HEK293 (cell line): Measurements from ENCODE around the gene RTRAF.

ENCODE experiments used
- CTCF ChIA-PET: fragments of 350-600 bp; formaldehyde crosslinking; extraction: SDS; loops from one replicate; lab custom pipeline; 2021; ENCODE audit warnings: antibody characterized with exemption; lab: Yijun Ruan, JAX
- POLR2A ChIA-PET: fragments of 300-600 bp; formaldehyde crosslinking; extraction: SDS; loops from one replicate; lab custom pipeline; 2020; ENCODE audit warnings: antibody characterized with exemption, inconsistent platforms; lab: Yijun Ruan, JAX
- H3K27ac ChIP-seq: fragments of 200-500 bp; sonication (Bioruptor generic); 2 replicates; pipeline ENCODE4 v1.5.1; 2014; ENCODE audit warnings: low read depth, low read length, control low read depth, inconsistent platforms; ENCODE audit errors: extremely low read depth
- H3K36me3 ChIP-seq, 2 experiments: fragments of 200-500 bp in 1 of 2; sonication (Bioruptor generic) in 1 of 2; 1 replicate in 1 of 2; 2 replicates in 1 of 2; pipeline ENCODE4 v1.5.1; 2014 to 2017; ENCODE audit warnings: inconsistent platforms in 2 of 2, low read length in 2 of 2; ENCODE audit not compliant: control insufficient read depth in 2 of 2, insufficient read depth in 1 of 2
- H3K4me1 ChIP-seq: fragments of 200-500 bp; sonication (Bioruptor generic); 2 replicates; pipeline ENCODE4 v1.5.1; 2014; ENCODE audit warnings: mild to moderate bottlenecking, low read length, inconsistent platforms; ENCODE audit not compliant: control insufficient read depth, insufficient read depth
- H3K4me3 ChIP-seq: 2 replicates; pipeline ENCODE4 v1.5.1; 2011; ENCODE audit warnings: low read depth, mild to moderate bottlenecking, control low read depth, low read length, moderate library complexity
- H3K9me3 ChIP-seq: fragments of 200-500 bp; sonication (Bioruptor generic); 2 replicates; pipeline ENCODE4 v1.5.1; 2014; ENCODE audit warnings: low read depth, low read length, inconsistent platforms; ENCODE audit not compliant: control insufficient read depth, insufficient read depth
- BCL6B ChIP-seq: fragments of 450-650 bp; formaldehyde crosslinking; IDR thresholded peaks from 2 replicates; pipeline ENCODE4 v1.5.1; 2017; ENCODE audit warnings: missing biosample characterization, missing genetic modification characterization
- EGR2 ChIP-seq: fragments of 450-650 bp; formaldehyde crosslinking; IDR thresholded peaks from 2 replicates; pipeline ENCODE4 v1.5.1; 2016; ENCODE audit warnings: low read depth, missing biosample characterization, missing genetic modification characterization
- GLIS1 ChIP-seq: fragments of 450-650 bp; formaldehyde crosslinking; IDR thresholded peaks from 2 replicates; pipeline ENCODE4 v1.5.1; 2016; ENCODE audit warnings: missing biosample characterization, missing genetic modification characterization
- HOXA7 ChIP-seq: sonication (generic); formaldehyde crosslinking; IDR thresholded peaks from 2 replicates; pipeline ENCODE4 v1.8.1; 2022; ENCODE audit warnings: missing genetic modification reagents, borderline replicate concordance
- REST ChIP-seq: fragments of 450-650 bp; formaldehyde crosslinking; IDR thresholded peaks from 2 replicates; pipeline ENCODE4 v1.5.1; 2016; ENCODE audit warnings: missing biosample characterization, missing genetic modification characterization
- SP3 ChIP-seq: fragments of 450-650 bp; formaldehyde crosslinking; IDR thresholded peaks from 2 replicates; pipeline ENCODE4 v1.5.1; 2016; ENCODE audit warnings: missing biosample characterization, missing genetic modification characterization
- SP7 ChIP-seq: fragments of 450-650 bp; formaldehyde crosslinking; IDR thresholded peaks from 2 replicates; pipeline ENCODE4 v1.5.1; 2016; ENCODE audit warnings: missing biosample characterization, missing genetic modification characterization
- YY1 ChIP-seq: fragments of 450-650 bp; formaldehyde crosslinking; IDR thresholded peaks from 2 replicates; pipeline ENCODE4 v1.5.1; 2018; ENCODE audit warnings: missing biosample characterization, missing genetic modification characterization
- ZNF112 ChIP-seq: fragments of 450-650 bp; formaldehyde crosslinking; IDR thresholded peaks from 2 replicates; pipeline ENCODE4 v1.5.0; 2017; ENCODE audit warnings: missing biosample characterization, missing genetic modification characterization
- ZNF114 ChIP-seq: fragments of 450-650 bp; formaldehyde crosslinking; IDR thresholded peaks from 2 replicates; pipeline ENCODE4 v1.5.0; 2017; ENCODE audit warnings: missing biosample characterization, missing genetic modification characterization
- ZNF23 ChIP-seq: fragments of 450-650 bp; formaldehyde crosslinking; IDR thresholded peaks from 2 replicates; pipeline ENCODE4 v1.5.1; 2016; ENCODE audit warnings: missing biosample characterization, missing genetic modification characterization, borderline replicate concordance
- ZNF280D ChIP-seq: fragments of 450-650 bp; formaldehyde crosslinking; IDR thresholded peaks from 2 replicates; pipeline ENCODE4 v1.5.1; 2016; ENCODE audit warnings: missing biosample characterization, missing genetic modification characterization
- ZNF473 ChIP-seq: fragments of 450-650 bp; formaldehyde crosslinking; IDR thresholded peaks from 2 replicates; pipeline ENCODE4 v1.5.1; 2017; ENCODE audit warnings: missing biosample characterization, missing genetic modification characterization
- ZNF639 ChIP-seq: fragments of 450-650 bp; formaldehyde crosslinking; IDR thresholded peaks from 2 replicates; pipeline ENCODE4 v1.5.1; 2016; ENCODE audit warnings: missing biosample characterization, missing genetic modification characterization
- ZNF704 ChIP-seq: fragments of 450-650 bp; formaldehyde crosslinking; IDR thresholded peaks from 2 replicates; pipeline ENCODE4 v1.5.1; 2016; ENCODE audit warnings: missing biosample characterization, missing genetic modification characterization
- ZNF776 ChIP-seq: fragments of 450-650 bp; formaldehyde crosslinking; IDR thresholded peaks from 2 replicates; pipeline ENCODE4 v1.5.0; 2017; ENCODE audit warnings: missing biosample characterization, missing genetic modification characterization, borderline replicate concordance
- ZNF843 ChIP-seq: fragments of 450-650 bp; formaldehyde crosslinking; IDR thresholded peaks from 2 replicates; pipeline ENCODE4 v1.5.1; 2016; ENCODE audit warnings: missing biosample characterization, missing genetic modification characterization
- TF ChIP-seq, protein P1 (sequence below): fragments of 450-650 bp; formaldehyde crosslinking; IDR thresholded peaks from 2 replicates; pipeline ENCODE4 v1.5.1; 2017; ENCODE audit warnings: missing biosample characterization, missing genetic modification characterization

RTRAF gene

DNA sequence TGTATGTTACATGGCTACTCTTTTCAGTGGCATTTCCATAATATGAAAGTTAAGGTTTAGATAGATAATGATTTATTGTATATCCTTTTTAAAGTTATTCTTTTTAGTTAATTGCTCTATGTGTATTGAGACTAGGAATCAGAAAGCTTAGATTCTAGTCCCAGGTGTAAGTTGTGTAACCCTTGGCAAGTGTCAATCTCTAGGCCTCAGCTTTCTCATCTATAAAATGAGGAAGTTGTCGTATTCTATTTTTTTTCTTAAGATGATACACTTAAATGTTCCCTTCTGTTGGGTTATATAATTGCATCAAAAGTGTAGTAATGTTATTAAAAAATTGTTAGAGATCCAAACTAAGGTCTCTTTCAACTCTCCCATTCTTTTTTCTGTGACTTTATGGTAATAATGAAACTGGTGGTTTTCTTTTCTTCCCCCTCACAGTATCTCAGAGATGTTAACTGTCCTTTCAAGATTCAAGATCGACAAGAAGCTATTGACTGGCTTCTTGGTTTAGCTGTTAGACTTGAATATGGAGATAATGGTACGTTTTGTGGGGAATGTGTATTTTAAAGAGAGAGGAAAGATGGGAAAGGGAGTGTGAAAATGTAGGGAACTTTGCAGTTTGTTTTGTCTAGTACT lies 4.1 kb downstream of the RTRAF start:
- ChIA-PET POLR2A (no interaction called here), CTCF (interaction anchor here (0.9 to 2.3 kb wide), 2 partner anchors 15 to 29 kb away, joined by 3 to 8 read pairs; no protein-coding TSS in a partner anchor)
- H3K36me3 ChIP-seq = peaks cover 55 to 71% of the 10 kb centered on the region in 2 experiments

GRCh38 chr14:51996148-51996746 lies 6.9 kb downstream of the RTRAF start:
- H3K27ac ChIP-seq = no peak overlapping the region
- no peaks in the 10 kb centered on the region for H3K9me3 ChIP-seq
- CTCF ChIA-PET = interaction anchor here (0.6 to 2.0 kb wide), 13 partner anchors 10 to 1007 kb away, joined by 3 to 19 read pairs (median 3); no protein-coding TSS in a partner anchor
- H3K4me1 ChIP-seq = no peaks in the 10 kb centered on the region
- H3K36me3 ChIP-seq = peaks cover 66 to 95% of the 10 kb centered on the region in 2 experiments
- POLR2A ChIA-PET = interaction anchor here (1.5 kb wide), 1 partner anchor 73 kb away, joined by 3 read pairs; the partner anchor contains the start of gene NID2
- no peak overlapping the region for H3K4me3 ChIP-seq
- TF ChIP-seq EGR2 (tag by site-specific recombination) = no peak
- no peak for TF ChIP-seq YY1 (tag by site-specific recombination)
- TF ChIP-seq GLIS1 (tag by site-specific recombination) = no peak
- TF ChIP-seq BCL6B (tag by site-specific recombination) = no peak
- TF ChIP-seq ZNF704 (tag by site-specific recombination) = no peak
- no peak for TF ChIP-seq ZNF473 (tag by site-specific recombination)
- TF ChIP-seq ZNF114 (tag by site-specific recombination) = no peak
- TF ChIP-seq ZNF280D = no peak

More for the DNA sequence above, 4.1 kb downstream of the RTRAF start:
- TF ChIP-seq HOXA7 (CRISPR knock-in tag) = no peak
- no peak for TF ChIP-seq ZNF23 (tag by site-specific recombination)
- no peak for TF ChIP-seq REST (tag by site-specific recombination)
- TF ChIP-seq ZNF639 = no peak
- TF ChIP-seq ZNF112 (tag by site-specific recombination) = no peak
- no peak for TF ChIP-seq SP3
- no peak for TF ChIP-seq ZNF776 (tag by site-specific recombination)
- TF ChIP-seq YY1 (tag by site-specific recombination) = no peak
- no peak for TF ChIP-seq ZNF843 (tag by site-specific recombination)
- no peak for TF ChIP-seq SP7 (tag by site-specific recombination)
- TF ChIP-seq, protein P1, sequence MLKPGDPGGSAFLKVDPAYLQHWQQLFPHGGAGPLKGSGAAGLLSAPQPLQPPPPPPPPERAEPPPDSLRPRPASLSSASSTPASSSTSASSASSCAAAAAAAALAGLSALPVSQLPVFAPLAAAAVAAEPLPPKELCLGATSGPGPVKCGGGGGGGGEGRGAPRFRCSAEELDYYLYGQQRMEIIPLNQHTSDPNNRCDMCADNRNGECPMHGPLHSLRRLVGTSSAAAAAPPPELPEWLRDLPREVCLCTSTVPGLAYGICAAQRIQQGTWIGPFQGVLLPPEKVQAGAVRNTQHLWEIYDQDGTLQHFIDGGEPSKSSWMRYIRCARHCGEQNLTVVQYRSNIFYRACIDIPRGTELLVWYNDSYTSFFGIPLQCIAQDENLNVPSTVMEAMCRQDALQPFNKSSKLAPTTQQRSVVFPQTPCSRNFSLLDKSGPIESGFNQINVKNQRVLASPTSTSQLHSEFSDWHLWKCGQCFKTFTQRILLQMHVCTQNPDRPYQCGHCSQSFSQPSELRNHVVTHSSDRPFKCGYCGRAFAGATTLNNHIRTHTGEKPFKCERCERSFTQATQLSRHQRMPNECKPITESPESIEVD = no peak
- Histone ChIP-seq H3K4me1 (peaks cover 4% of the 10 kb centered on the region; the same call in 1 of the 2 replicates), H3K4me3 (no peak overlapping the region), H3K9me3 (no peaks in the 10 kb centered on the region), H3K27ac (no peak overlapping the region)
